H9 (cell line): ENCODE measurements around the gene TRPM5. TPM values are rescaled to one million over a fixed set of nuclear protein-coding genes. Genes with fewer than 3 reads are reported as not detected.

ENCODE experiments used
- DNase-seq: peaks from one replicate; pipeline ENCODE4 v3.0.0-alpha.2; 2017
- H2AFZ ChIP-seq: one replicate; pipeline ENCODE4 v1.6.1; 2013; ENCODE audit warnings: mild to moderate bottlenecking, low read length, control low read depth, moderate library complexity
- H2AK5ac ChIP-seq: 2 replicates; pipeline ENCODE4 v1.6.1; 2013; ENCODE audit warnings: low read length, control low read depth, mixed read lengths; ENCODE audit not compliant: insufficient read length
- H2BK120ac ChIP-seq: one replicate; pipeline ENCODE4 v1.6.1; 2013; ENCODE audit warnings: low read depth, mild to moderate bottlenecking, low read length, control low read depth, inconsistent platforms; ENCODE audit not compliant: poor library complexity, severe bottlenecking
- H2BK12ac ChIP-seq: 2 replicates; pipeline ENCODE4 v1.6.1; 2013; ENCODE audit warnings: low read length, control low read depth, mixed read lengths, low read depth; ENCODE audit not compliant: insufficient read length
- H2BK15ac ChIP-seq: 2 replicates; pipeline ENCODE4 v1.6.1; 2013; ENCODE audit warnings: low read depth, low read length, control low read depth
- H2BK20ac ChIP-seq: one replicate; pipeline ENCODE4 v1.6.1; 2013; ENCODE audit warnings: low read depth, mild to moderate bottlenecking, low read length, control low read depth, inconsistent platforms; ENCODE audit not compliant: poor library complexity, severe bottlenecking
- H2BK5ac ChIP-seq: 2 replicates; pipeline ENCODE4 v1.6.1; 2013; ENCODE audit warnings: low read length, control low read depth, mixed read lengths; ENCODE audit not compliant: insufficient read length
- H3K14ac ChIP-seq: 2 replicates; pipeline ENCODE4 v1.6.1; 2013; ENCODE audit warnings: low read length, control low read depth; ENCODE audit not compliant: insufficient read depth
- H3K18ac ChIP-seq: 2 replicates; pipeline ENCODE4 v1.6.1; 2013; ENCODE audit warnings: low read depth, mild to moderate bottlenecking, mixed read lengths, low read length, control low read depth; ENCODE audit not compliant: insufficient read length
- H3K23ac ChIP-seq: 2 replicates; pipeline ENCODE4 v1.6.1; 2013; ENCODE audit warnings: low read length, control low read depth, mixed read lengths, low read depth; ENCODE audit not compliant: insufficient read length
- H3K23me2 ChIP-seq: 2 replicates; pipeline ENCODE4 v1.6.1; 2013; ENCODE audit warnings: low read depth, mild to moderate bottlenecking, mixed read lengths, low read length, control low read depth; ENCODE audit not compliant: insufficient read length, poor library complexity, severe bottlenecking
- H3K27ac ChIP-seq: 2 replicates; pipeline ENCODE4 v1.5.1; 2013; ENCODE audit warnings: low read length, control low read depth, mixed read lengths, low read depth; ENCODE audit not compliant: insufficient read length
- H3K27me3 ChIP-seq: 2 replicates; pipeline ENCODE4 v1.6.1; 2013; ENCODE audit warnings: low read length, control low read depth, inconsistent platforms; ENCODE audit not compliant: insufficient read depth
- H3K4ac ChIP-seq: 2 replicates; pipeline ENCODE4 v1.6.1; 2013; ENCODE audit warnings: low read depth, mild to moderate bottlenecking, control low read depth, inconsistent platforms, low read length, moderate library complexity
- H3K4me1 ChIP-seq: 2 replicates; pipeline ENCODE4 v1.6.1; 2013; ENCODE audit warnings: low read length, control low read depth, inconsistent platforms; ENCODE audit not compliant: insufficient read depth
- H3K4me2 ChIP-seq: 2 replicates; pipeline ENCODE4 v1.6.1; 2013; ENCODE audit warnings: low read length, control low read depth, mixed read lengths; ENCODE audit not compliant: insufficient read length, insufficient read depth
- H3K56ac ChIP-seq: 2 replicates; pipeline ENCODE4 v1.6.1; 2013; ENCODE audit warnings: low read depth, mild to moderate bottlenecking, mixed read lengths, low read length, control low read depth; ENCODE audit not compliant: insufficient read length
- H3K79me1 ChIP-seq: 2 replicates; pipeline ENCODE4 v1.6.1; 2013; ENCODE audit warnings: low read depth, mild to moderate bottlenecking, moderate library complexity, low read length, control low read depth, inconsistent platforms; ENCODE audit not compliant: insufficient read depth, poor library complexity, severe bottlenecking
- H3K79me2 ChIP-seq: 2 replicates; pipeline ENCODE4 v1.6.1; 2013; ENCODE audit warnings: low read length, control low read depth, inconsistent platforms; ENCODE audit not compliant: insufficient read depth
- H3K9ac ChIP-seq: 2 replicates; pipeline ENCODE4 v1.6.1; 2013; ENCODE audit warnings: low read length, control low read depth, mixed read lengths; ENCODE audit not compliant: insufficient read length; ENCODE audit errors: extremely low read depth
- H3K9me3 ChIP-seq: one replicate; pipeline ENCODE4 v1.6.1; 2013; ENCODE audit warnings: low read depth, low read length, inconsistent platforms; ENCODE audit not compliant: control insufficient read depth
- H3T11ph ChIP-seq: one replicate; pipeline ENCODE4 v1.6.1; 2013; ENCODE audit warnings: mild to moderate bottlenecking, low read length, control low read depth, inconsistent platforms
- H4K20me1 ChIP-seq: one replicate; pipeline ENCODE4 v1.6.1; 2013; ENCODE audit not compliant: control insufficient read depth, insufficient read length, insufficient read depth
- H4K5ac ChIP-seq: 2 replicates; pipeline ENCODE4 v1.6.1; 2013; ENCODE audit warnings: low read depth, mild to moderate bottlenecking, mixed read lengths, low read length, control low read depth; ENCODE audit not compliant: insufficient read length
- H4K8ac ChIP-seq: replicated peaks from 2 replicates; pipeline ENCODE4 v1.6.1; 2013; ENCODE audit warnings: low read length, control low read depth, mixed read lengths, low read depth; ENCODE audit not compliant: insufficient read length
- H4K91ac ChIP-seq: 2 replicates; pipeline ENCODE4 v1.6.1; 2013; ENCODE audit warnings: low read depth, mild to moderate bottlenecking, moderate library complexity, mixed read lengths, low read length, control low read depth; ENCODE audit not compliant: insufficient read length
- H3K27ac Mint-ChIP-seq, 3 experiments: 2 replicates in 2 of 3; 3 replicates in 1 of 3; pipeline ENCODE4 v1.8.0; 2020 to 2021; ENCODE audit warnings: mixed read lengths in 3 of 3, mild to moderate bottlenecking in 1 of 3, moderate library complexity in 1 of 3
- H3K27me3 Mint-ChIP-seq: 2 replicates; pipeline ENCODE4 v1.8.0; 2021; ENCODE audit warnings: low read depth, mild to moderate bottlenecking, moderate library complexity, mixed read lengths
- H3K36me3 Mint-ChIP-seq, 3 experiments: 2 replicates in 2 of 3; 3 replicates in 1 of 3; pipeline ENCODE4 v1.8.0; 2020 to 2021; ENCODE audit warnings: low read depth in 3 of 3, mixed read lengths in 3 of 3; ENCODE audit not compliant: insufficient read depth in 1 of 3
- H3K4me1 Mint-ChIP-seq, 2 experiments: 2 replicates each; pipeline ENCODE4 v1.8.0; 2020; ENCODE audit warnings: mixed read lengths in 2 of 2
- H3K4me3 Mint-ChIP-seq, 2 experiments: 2 replicates in 1 of 2; 3 replicates in 1 of 2; pipeline ENCODE4 v1.8.0; 2020 to 2021; ENCODE audit warnings: mild to moderate bottlenecking in 2 of 2, mixed read lengths in 2 of 2, moderate library complexity in 1 of 2
- H3K9me3 Mint-ChIP-seq, 2 experiments: 2 replicates in 1 of 2; 3 replicates in 1 of 2; pipeline ENCODE4 v1.8.0; 2020; ENCODE audit warnings: mild to moderate bottlenecking in 2 of 2, mixed read lengths in 2 of 2, moderate library complexity in 1 of 2
- CTCF ChIP-seq: fragments of 200-600 bp; sonication (generic); conservative IDR thresholded peaks from 3 replicates; pipeline ENCODE4 v1.8.0; 2021; ENCODE audit warnings: antibody characterized with exemption, mild to moderate bottlenecking
- WGBS: extraction: QIAGEN DNeasy Blood & Tissue Kit; methylation state at CpG from one replicate; pipeline ENCODE4 v1.1.7; 2013; ENCODE audit warnings: missing lambda C conversion rate, low lambda C conversion rate, mixed read lengths; ENCODE audit not compliant: insufficient read length; ENCODE audit errors: extremely low coverage; 5-methylcytosine and 5-hydroxymethylcytosine counted together
- total RNA-seq: library from RNA; stranded (reverse); gene quantifications from 2 replicates; pipeline ENCODE4 v1.2.1, GENCODE V29; 2021

The TRPM5 gene
- total RNA-seq, 1 experiment from 2014 or later, result 0.09 TPM

GRCh38 chr11:2422461-2423156 lies 21.7 kb downstream of the TRPM5 start:
- Histone ChIP-seq H4K20me1 (no peaks in the 10 kb centered on the region), H3K27me3 (no peaks in the 10 kb centered on the region), H3K79me1 (no peaks in the 10 kb centered on the region), H3K4ac (no peak overlapping the region), H3T11ph (no peak overlapping the region), H3K9ac (no peak overlapping the region), H3K4me2 (no peak overlapping the region), H2AFZ (no peak overlapping the region), H4K91ac (no peak overlapping the region), H3K23me2 (no peaks in the 10 kb centered on the region), H3K79me2 (no peaks in the 10 kb centered on the region), H3K27ac (no peak overlapping the region), H3K18ac (no peak overlapping the region), H2BK15ac (no peak overlapping the region), H2BK120ac (no peak overlapping the region), H3K23ac (no peak overlapping the region), H2BK12ac (no peak overlapping the region), H4K8ac (no peak overlapping the region), H3K9me3 (no peaks in the 10 kb centered on the region), H2BK20ac (no peak overlapping the region), H3K14ac (no peak overlapping the region; the same call in 1 of the 2 replicates), H3K56ac (no peak overlapping the region), H4K5ac (no peak overlapping the region), H3K4me1 (no peaks in the 10 kb centered on the region), H2BK5ac (no peak overlapping the region), H2AK5ac (no peak overlapping the region)
- Mint-ChIP-seq H3K27ac (no peak overlapping the region), H3K4me3 (no peak overlapping the region), H3K4me1 (no peaks in the 10 kb centered on the region; a peak in 1 of 4 replicates), H3K36me3 (no peaks in the 10 kb centered on the region), H3K27me3 (peaks cover 15% of the 10 kb centered on the region), H3K9me3 (no peaks in the 10 kb centered on the region; a peak in 1 of 5 replicates)
- TF ChIP-seq CTCF, result no peak
- WGBS, result no CpG with 5 or more reads among the region's 14 CpGs
- no peak for DNase-seq
